ENCODE data around the gene SFPQ. TPM values are rescaled to one million over a fixed set of nuclear protein-coding genes. Genes with fewer than 3 reads are reported as not detected.
"Not testable (repeated sequence)": the region's sequence is repeated elsewhere in the genome, so short reads cannot be mapped to it uniquely, and the experiment has no call there.

Gene SFPQ
- total and polyA plus RNA-seq, 2 donors from 2014 or later, result 140 to 248 TPM

GRCh38 chr1:35164893-35165292, 28.1 kb downstream of the SFPQ start:
- Histone ChIP-seq H3K36me3 (ENCODE audit: control insufficient read depth in 2 of 3, insufficient read depth in 3 of 3, low read length in 3 of 3) (no peaks in the 10 kb centered on the region), H3K9ac (ENCODE audit: low read length in 3 of 3) (no peak overlapping the region), H3K4me1 (ENCODE audit: control insufficient read depth in 2 of 3, insufficient read depth in 2 of 3, low read depth in 1 of 3, low read length in 3 of 3) (no peaks in the 10 kb centered on the region), H3K27ac (ENCODE audit: low read depth in 2 of 2, low read length in 2 of 2) (no peak overlapping the region), H3K4me3 (ENCODE audit: low read length in 3 of 3) (no peak overlapping the region), H3K9me3 (ENCODE audit: control insufficient read depth in 2 of 3, insufficient read depth in 1 of 3, low read length in 3 of 3) (peaks cover 0 to 4% (median 0%) of the 10 kb centered on the region in 3 donors), H3K27me3 (ENCODE audit: control insufficient read depth, insufficient read depth, low read length) (no peaks in the 10 kb centered on the region)
- DNase-seq, result no peak
- intact Hi-C loops (cut with DNase I), result no loop called here
- TF ChIP-seq CTCF (IDR thresholded peaks at IDR 0.05; ENCODE audit: borderline replicate concordance, extremely low read depth, insufficient read depth), result no peak
- FAIRE-seq, result no peak

- H3K27ac ChIP-seq (ENCODE audit: low read depth in 2 of 2, low read length in 2 of 2), result no peak overlapping the region
- no peaks in the 10 kb centered on the region for H3K4me1 ChIP-seq (ENCODE audit: control insufficient read depth in 2 of 3, insufficient read depth in 2 of 3, low read depth in 1 of 3, low read length in 3 of 3)
- DNase-seq (no peak), FAIRE-seq (no peak)
- no peak for TF ChIP-seq CTCF (IDR thresholded peaks at IDR 0.05; ENCODE audit: borderline replicate concordance, extremely low read depth, insufficient read depth)
- no peak overlapping the region for H3K4me3 ChIP-seq (ENCODE audit: low read length in 3 of 3)
- no peaks in the 10 kb centered on the region for H3K9me3 ChIP-seq (ENCODE audit: control insufficient read depth in 2 of 3, insufficient read depth in 1 of 3, low read length in 3 of 3)
- no peak overlapping the region for H3K9ac ChIP-seq (ENCODE audit: low read length in 3 of 3)
- H3K36me3 ChIP-seq (ENCODE audit: control insufficient read depth in 2 of 3, insufficient read depth in 3 of 3, low read length in 3 of 3), result no peaks in the 10 kb centered on the region
- H3K27me3 ChIP-seq (ENCODE audit: control insufficient read depth, insufficient read depth, low read length), result no peaks in the 10 kb centered on the region
- intact Hi-C loops (cut with DNase I), result no loop called here
Observed at GRCh38 chr1:35151220-35151619, 41.7 kb downstream of the SFPQ start.

- FAIRE-seq; H3K9me3 ChIP-seq (ENCODE audit: control insufficient read depth in 2 of 3, insufficient read depth in 1 of 3, low read length in 3 of 3); H3K27me3 ChIP-seq (ENCODE audit: control insufficient read depth, insufficient read depth, low read length); H3K36me3 ChIP-seq (ENCODE audit: control insufficient read depth in 2 of 3, insufficient read depth in 3 of 3, low read length in 3 of 3); intact Hi-C loops (cut with DNase I); H3K9ac ChIP-seq (ENCODE audit: low read length in 3 of 3); H3K4me1 ChIP-seq (ENCODE audit: control insufficient read depth in 2 of 3, insufficient read depth in 2 of 3, low read depth in 1 of 3, low read length in 3 of 3); H3K27ac ChIP-seq (ENCODE audit: low read depth in 2 of 2, low read length in 2 of 2): not testable (repeated sequence)
- DNase-seq, result peak in 2 of 5 donors; percentile 9 to 23
- peak overlapping the region in 2 of 3 donors; percentile 45 to 59 for H3K4me3 ChIP-seq (ENCODE audit: low read length in 3 of 3)
Observed at GRCh38 chr1:35145892-35146549, 46.9 kb downstream of the SFPQ start.

GRCh38 chr1:35143737-35144508, 49.0 kb downstream of the SFPQ start:
- peaks cover 0 to 4% (median 0%) of the 10 kb centered on the region in 3 donors for H3K4me1 ChIP-seq (ENCODE audit: control insufficient read depth in 2 of 3, insufficient read depth in 2 of 3, low read depth in 1 of 3, low read length in 3 of 3)
- FAIRE-seq, result no peak
- no peaks in the 10 kb centered on the region for H3K36me3 ChIP-seq (ENCODE audit: control insufficient read depth in 2 of 3, insufficient read depth in 3 of 3, low read length in 3 of 3)
- no peak for TF ChIP-seq CTCF (IDR thresholded peaks at IDR 0.05; ENCODE audit: borderline replicate concordance, extremely low read depth, insufficient read depth)
- H3K9ac ChIP-seq (ENCODE audit: low read length in 3 of 3), result no peak overlapping the region
- H3K9me3 ChIP-seq (ENCODE audit: control insufficient read depth in 2 of 3, insufficient read depth in 1 of 3, low read length in 3 of 3), result no peaks in the 10 kb centered on the region
- no peak overlapping the region for H3K27ac ChIP-seq (ENCODE audit: low read depth in 2 of 2, low read length in 2 of 2)
- H3K4me3 ChIP-seq (ENCODE audit: low read length in 3 of 3), result peak overlapping the region in 1 of 3 donors; percentile 7
- intact Hi-C loops (cut with DNase I), result no loop called here
- no peaks in the 10 kb centered on the region for H3K27me3 ChIP-seq (ENCODE audit: control insufficient read depth, insufficient read depth, low read length)
- peak in 2 of 5 donors; percentile 21 for DNase-seq

GRCh38 chr1:35142728-35143127, 50.2 kb downstream of the SFPQ start:
- FAIRE-seq; H3K9ac ChIP-seq (ENCODE audit: low read length in 3 of 3); DNase-seq; H3K27ac ChIP-seq (ENCODE audit: low read depth in 2 of 2, low read length in 2 of 2); H3K4me3 ChIP-seq (ENCODE audit: low read length in 3 of 3); H3K27me3 ChIP-seq (ENCODE audit: control insufficient read depth, insufficient read depth, low read length); H3K36me3 ChIP-seq (ENCODE audit: control insufficient read depth in 2 of 3, insufficient read depth in 3 of 3, low read length in 3 of 3); intact Hi-C loops (cut with DNase I); H3K9me3 ChIP-seq (ENCODE audit: control insufficient read depth in 2 of 3, insufficient read depth in 1 of 3, low read length in 3 of 3); H3K4me1 ChIP-seq (ENCODE audit: control insufficient read depth in 2 of 3, insufficient read depth in 2 of 3, low read depth in 1 of 3, low read length in 3 of 3): not testable (repeated sequence)

- H3K9ac ChIP-seq (ENCODE audit: low read length in 3 of 3); H3K4me3 ChIP-seq (ENCODE audit: low read length in 3 of 3); DNase-seq; H3K36me3 ChIP-seq (ENCODE audit: control insufficient read depth in 2 of 3, insufficient read depth in 3 of 3, low read length in 3 of 3); H3K27me3 ChIP-seq (ENCODE audit: control insufficient read depth, insufficient read depth, low read length); H3K27ac ChIP-seq (ENCODE audit: low read depth in 2 of 2, low read length in 2 of 2); H3K4me1 ChIP-seq (ENCODE audit: control insufficient read depth in 2 of 3, insufficient read depth in 2 of 3, low read depth in 1 of 3, low read length in 3 of 3); H3K9me3 ChIP-seq (ENCODE audit: control insufficient read depth in 2 of 3, insufficient read depth in 1 of 3, low read length in 3 of 3); intact Hi-C loops (cut with DNase I); FAIRE-seq: not testable (repeated sequence)
Observed at GRCh38 chr1:35142294-35142693, 50.7 kb downstream of the SFPQ start.
